H54 (cell line): Measurements from ENCODE around the gene PDIA5.

Experiments used
- DNase-seq: peaks from one replicate; pipeline ENCODE4 v3.0.0; 2011; ENCODE audit warnings: low spot score, mixed read lengths; ENCODE audit not compliant: insufficient read length
- FAIRE-seq: peaks from 3 replicates; lab custom pipeline; 2011; peaks lifted over from hg19 to GRCh38; lab: Jason Lieb, UNC
- POLR2A ChIP-seq: IDR thresholded peaks from 2 replicates; pipeline ENCODE4 v1.6.1; 2011; ENCODE audit warnings: low read depth, mild to moderate bottlenecking, low read length

The PDIA5 gene

DNA sequence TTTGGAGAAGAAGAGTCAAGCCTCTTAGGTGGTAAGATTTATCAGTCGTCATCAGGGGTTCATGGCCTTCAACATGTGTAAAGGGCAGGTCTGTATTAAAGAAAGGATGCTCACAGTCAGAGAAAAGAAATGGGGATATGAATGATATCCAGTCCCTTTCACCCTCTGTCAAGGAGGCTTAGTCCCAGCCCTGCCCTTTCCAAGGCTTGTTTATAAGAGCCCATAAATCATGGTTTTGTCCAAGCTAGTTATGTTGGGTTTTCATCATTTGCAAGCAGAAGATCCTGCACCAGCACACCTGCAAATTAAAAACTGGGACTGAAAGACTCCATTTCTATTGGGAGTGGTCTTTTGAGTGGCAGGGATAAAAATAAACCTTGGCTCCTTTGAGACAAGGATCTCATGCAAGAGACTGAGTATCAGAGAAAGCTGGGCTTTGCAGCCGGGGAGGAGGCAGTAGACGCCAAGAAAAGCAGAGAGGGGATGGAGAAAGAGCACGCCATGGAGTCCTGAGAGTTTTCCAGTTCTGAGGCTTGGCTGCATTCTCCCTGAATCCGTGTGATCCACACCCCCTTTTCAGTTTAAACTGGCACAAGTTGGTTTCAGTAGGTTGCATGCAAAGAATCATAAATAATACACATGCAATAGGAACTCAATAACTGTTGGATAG lies 12.6 kb upstream of the PDIA5 start:
- no peak for TF ChIP-seq POLR2A
- DNase-seq: no peak
- no peak for FAIRE-seq

DNA sequence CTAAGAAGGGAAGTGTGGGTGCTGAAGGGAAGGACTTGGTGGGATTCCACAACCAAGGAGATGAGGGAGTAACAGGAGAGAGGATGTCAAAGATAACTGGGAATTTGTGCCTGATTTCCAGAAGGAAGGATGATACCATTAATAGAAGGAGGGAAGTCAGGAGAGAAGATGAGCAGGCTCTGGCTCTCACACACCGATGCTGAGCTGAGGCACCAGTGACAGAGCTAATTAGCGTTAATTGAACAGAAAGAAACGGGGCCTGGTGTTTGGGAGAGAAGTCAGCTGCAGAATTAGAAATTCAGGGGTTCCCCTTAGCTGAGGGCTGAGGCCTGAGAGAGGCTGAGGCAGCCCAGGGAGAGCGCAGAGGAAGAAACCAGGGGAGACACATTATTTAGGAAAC lies 11.9 kb upstream of the PDIA5 start:
- FAIRE-seq (no peak), DNase-seq (no peak)
- TF ChIP-seq POLR2A: no peak

DNA sequence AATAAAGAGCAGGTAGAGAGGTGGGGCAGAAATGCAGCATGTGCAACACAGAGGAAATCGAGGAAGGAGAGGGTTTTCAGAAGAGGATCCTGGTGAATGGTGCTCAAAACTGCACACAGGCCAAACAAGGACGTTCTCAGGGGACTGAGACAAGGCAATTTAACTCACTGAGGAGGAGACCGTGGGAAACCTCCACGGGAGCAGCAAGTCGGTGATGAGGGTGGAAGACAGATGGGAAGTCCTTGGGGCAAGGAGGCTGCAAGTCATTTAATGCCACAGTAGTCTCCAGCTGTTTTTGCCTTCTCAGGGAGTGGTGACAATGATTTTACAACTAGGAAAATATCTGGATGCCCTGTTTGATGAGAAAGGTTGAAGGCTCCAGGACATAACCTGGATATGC lies 11.5 kb upstream of the PDIA5 start:
- TF ChIP-seq POLR2A: no peak
- FAIRE-seq: no peak
- no peak for DNase-seq

DNA sequence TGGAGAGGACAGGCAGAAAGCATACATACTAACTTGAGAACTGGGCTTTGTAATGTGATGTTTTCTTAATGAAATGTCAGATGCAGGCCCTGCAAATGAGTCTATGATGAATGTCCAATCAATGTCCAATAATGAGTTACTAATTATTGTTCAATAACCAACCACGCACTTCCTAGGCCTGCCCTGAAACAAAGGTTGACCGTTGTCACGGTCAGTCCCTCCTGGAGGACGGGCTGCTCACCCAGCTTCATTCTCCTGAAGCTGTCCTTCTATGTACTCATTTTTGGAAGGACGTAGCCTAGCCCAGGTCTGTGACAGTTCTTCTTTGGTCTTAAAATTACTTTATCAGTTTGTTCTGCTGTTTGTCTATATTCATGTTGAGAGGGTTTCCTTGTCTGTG lies 8.3 kb upstream of the PDIA5 start:
- no peak for FAIRE-seq
- no peak for DNase-seq
- no peak for TF ChIP-seq POLR2A

DNA sequence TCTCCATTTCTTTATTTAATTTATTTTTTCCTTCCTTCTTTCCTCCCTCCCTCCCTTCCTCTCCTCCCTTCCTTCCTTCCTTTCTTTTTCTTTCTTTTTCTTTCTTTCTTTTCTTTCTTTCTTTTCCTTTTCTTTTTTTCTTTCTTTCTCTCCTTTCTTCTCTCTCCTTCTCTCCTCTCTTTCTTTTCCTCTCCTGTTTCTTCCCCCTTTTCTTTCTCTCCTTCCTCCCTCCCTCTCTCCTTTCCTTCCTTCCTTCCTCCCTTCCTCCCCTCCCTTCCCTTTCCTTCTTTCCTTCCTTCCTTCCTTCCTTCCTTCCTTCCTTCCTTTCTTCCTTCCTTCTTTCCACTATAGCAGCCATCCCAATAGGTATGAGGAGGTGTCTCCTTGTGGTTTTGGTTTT lies 6.8 kb upstream of the PDIA5 start:
- no peak for TF ChIP-seq POLR2A
- DNase-seq (no peak), FAIRE-seq (no peak)

DNA sequence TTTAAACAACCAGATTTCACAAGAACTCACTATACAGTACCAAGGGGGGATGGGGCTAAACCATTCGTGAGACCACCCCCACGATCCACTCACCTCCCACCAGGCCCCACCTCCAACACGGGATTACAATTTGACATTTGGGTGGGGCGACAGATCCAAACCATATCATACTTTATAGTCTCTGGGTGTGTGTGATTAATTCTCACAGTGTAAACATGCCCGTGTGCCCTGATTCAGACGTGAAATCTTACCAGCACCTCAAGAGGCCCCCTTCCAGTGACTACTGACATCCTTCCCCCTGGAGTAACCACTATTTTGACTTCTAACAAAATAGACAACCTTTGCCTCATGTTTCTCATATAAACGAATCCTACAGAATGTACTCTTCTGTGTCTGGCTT lies 5.0 kb upstream of the PDIA5 start:
- FAIRE-seq: no peak
- no peak for TF ChIP-seq POLR2A
- DNase-seq: no peak

DNA sequence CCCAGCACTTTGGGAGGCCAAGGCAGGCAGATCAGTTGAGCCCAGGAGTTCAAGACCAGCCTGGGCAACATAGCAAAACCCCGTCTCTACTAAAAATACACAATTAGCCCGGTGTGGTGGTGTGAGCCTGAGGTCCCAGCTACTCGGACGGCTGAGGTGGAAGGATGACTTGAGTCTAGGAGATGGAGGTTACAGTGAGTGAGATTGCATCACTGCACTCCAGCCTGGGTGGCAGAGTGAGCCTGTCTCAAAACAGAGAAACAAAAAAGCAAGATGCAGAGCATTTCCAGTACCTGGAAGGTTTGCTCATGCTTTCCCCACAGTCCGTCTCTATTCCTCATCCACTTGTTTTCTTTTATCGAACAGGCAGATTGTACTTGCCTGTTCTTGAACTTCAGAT lies 3.8 kb upstream of the PDIA5 start:
- FAIRE-seq (no peak), DNase-seq (no peak)
- no peak for TF ChIP-seq POLR2A

DNA sequence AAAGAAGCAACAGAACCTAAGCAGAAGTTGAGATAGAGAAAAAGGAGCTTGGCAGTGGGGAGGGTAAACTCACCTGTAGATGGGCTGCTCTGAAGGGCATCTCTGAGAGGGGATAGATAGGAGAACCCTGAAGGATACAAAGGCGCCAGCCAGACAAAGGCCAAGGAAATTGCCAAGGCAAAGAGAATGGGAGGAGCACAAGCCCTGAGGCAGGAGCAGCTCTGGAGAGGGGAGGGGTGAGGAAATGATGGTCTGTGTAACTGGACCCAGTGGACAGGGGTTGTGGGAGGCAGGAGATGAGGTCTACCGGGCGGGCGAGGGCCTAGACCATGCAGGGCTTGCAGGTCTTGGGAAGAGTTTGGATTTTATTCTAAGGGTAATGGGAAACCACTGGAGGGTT lies 2.3 kb upstream of the PDIA5 start:
- TF ChIP-seq POLR2A: no peak
- DNase-seq: no peak
- FAIRE-seq: no peak

DNA sequence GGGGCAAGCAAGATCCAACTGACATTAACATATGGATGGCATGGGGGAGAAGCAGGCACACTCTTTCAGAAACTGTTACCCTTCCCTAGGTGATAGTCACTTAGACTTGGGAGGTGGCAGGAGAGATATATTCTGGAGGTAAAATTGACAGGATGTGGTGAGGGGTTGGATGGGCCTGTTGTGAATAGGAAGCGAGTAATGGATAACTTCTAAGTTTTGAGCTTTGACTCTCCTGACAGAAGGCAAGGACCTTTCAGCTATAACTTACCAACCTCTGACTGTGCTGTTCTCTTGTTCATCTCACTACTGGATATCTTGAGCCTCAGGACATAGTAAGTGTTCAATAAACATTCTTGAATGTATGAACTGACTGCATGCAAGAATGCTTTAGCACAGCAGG lies 1.9 kb upstream of the PDIA5 start:
- no peak for TF ChIP-seq POLR2A
- no peak for DNase-seq
- FAIRE-seq: no peak

DNA sequence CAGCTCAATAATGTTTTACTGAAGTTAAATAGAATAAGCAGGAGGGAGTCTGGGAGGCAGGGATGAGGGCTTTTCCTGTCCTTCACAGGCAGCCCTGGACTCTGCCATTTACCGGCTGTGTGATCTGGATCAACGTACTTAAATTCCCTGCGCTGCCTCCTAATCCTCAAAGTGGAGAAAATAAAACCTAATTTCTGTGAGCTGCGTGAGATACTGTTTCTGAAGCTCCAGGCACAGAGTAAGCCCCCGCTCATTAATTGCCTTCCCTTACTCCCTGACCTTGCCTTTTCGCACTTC lies 278 bp upstream of the PDIA5 start:
- DNase-seq (no peak), FAIRE-seq (no peak)
- TF ChIP-seq POLR2A: no peak

DNA sequence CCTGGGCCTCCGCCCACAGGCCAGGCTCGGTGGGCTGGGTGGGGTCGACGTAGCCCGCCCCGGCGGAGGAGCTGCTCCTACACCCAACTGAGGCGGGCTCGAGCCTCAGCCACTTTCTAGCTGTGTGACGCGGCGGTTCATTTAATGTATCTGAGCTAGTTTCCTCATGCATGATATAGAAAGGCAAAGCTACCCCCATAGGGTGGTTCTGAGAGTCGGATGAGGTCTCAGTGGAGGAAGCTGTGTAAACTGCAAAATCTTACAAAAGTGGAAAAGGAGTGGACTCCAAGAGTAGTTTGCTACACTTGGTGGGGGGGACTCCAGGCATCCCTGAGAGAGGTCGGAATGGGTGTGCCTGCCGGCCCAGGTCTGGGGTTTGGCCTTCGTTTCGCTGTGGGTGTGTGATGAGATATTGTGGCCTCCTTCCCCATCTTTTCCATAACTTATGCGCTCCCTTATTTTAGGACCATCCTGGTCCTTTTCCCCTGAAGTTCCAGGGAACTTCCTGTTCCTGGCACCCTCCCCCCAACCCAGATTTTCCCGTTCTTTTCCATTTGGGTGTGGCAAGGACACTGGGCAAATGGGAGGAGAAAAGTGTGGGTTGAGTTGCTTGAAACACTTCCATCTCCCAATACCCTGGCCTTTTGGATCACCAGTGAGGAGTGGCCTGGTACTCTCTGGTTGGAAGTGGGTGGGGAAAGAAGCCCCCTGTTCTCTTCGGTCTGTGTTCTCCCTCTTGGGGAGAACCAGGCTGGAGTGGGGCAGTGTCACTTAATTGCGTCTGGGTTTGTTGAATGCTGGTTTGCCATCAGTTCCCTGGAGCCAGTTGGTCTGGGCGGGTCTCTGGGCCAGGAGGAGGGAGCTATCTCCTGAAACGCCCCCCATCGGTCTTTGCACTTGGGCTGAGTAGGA lies 1.1 kb downstream of the PDIA5 start:
- TF ChIP-seq POLR2A: no peak
- FAIRE-seq: no peak
- no peak for DNase-seq

DNA sequence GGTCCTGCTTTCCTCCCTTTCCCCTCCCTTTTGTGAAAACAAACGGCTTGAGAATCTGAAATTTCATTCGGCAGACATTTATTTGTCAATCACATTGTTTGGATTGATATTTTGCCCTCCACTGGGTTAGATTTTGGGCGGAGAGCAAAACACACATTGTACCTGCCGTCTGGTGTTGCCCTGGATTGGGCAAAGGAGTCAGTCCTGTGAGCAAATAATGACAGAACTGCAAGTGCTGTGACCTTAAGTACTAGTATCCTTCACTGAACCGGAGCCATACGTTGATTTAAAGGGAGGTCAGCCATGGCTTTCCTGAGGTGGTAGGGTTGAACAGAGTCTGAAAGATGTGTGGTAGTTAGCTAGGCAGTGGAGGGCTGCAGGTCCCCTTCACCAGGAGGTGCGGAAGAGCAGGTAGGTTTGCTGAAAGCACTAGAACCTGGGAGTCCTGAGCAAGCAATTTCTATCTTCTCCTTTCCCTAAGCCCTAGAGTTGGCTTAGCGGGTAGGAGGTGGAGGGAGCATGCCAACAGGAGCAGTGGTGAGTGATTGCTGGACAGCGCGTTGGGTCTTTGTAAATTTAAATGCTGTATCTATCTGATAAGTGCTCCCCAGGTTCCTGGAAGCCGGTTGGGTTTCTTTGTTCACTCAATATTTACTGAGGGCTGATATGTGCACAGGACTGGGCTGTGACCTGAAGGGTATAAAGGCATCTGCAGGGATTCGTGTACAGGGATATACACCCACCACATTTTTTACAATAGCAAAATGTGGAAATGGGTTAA lies 2.0 kb downstream of the PDIA5 start:
- no peak for TF ChIP-seq POLR2A
- FAIRE-seq (no peak), DNase-seq (no peak)

DNA sequence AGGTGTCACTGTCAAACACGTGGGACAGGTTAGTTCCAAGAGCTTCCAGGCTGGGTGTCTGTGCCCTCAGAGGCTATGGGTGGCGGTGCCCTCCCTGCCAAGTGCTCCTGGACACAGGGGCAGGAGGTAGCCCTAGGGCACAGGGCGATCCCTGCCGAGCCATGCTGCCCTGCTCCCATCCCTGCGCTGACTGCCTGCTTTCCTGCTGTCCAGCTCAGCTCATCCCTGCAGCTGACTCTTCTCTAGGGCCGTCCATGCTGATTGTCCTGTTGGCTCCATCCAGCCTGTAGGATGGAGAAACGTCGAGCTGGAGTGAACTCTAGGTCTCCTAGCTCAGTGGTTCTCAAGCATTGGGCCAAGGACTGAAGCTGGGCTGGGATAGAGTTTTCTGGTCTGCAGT lies 3.7 kb downstream of the PDIA5 start:
- TF ChIP-seq POLR2A: no peak
- DNase-seq: no peak
- no peak for FAIRE-seq

DNA sequence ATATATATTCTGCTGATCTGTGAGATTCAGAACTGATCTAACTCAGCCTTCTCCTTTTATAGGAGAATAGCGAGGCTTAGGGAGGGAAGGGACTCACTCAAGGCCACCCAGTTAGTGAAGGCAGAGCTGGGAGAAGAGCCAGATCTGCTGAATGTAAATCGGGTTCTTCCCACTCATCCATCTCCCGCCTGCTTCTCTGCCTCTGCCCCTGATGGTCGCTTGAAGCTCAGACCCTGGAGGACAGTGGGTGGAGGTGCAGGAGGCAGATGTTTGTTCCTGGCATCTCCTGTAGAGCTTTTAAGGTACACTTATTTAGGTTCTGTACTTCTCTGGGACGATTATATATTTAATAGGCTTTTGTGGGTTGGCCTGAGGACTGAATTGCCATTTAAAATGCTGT lies 4.3 kb downstream of the PDIA5 start:
- DNase-seq: no peak
- no peak for FAIRE-seq
- TF ChIP-seq POLR2A: no peak
